Prostate gland (tissue), 2 donors: Measurements from ENCODE around the gene NEURL1. TPM values are rescaled to one million over a fixed set of nuclear protein-coding genes. Genes with fewer than 3 reads are reported as not detected.
"Not testable (repeated sequence)": the region's sequence is repeated elsewhere in the genome, so short reads cannot be mapped to it uniquely, and the experiment has no call there.

ENCODE experiments used
- DNase-seq: peaks from one replicate; pipeline ENCODE4 v3.0.0-alpha.2; 2019; ENCODE audit warnings: low spot score
- H3K27ac ChIP-seq, 2 donors: fragments of 200-600 bp; sonication (generic); 2 replicates each; pipeline ENCODE4 v1.5.1; 2017 to 2019
- H3K27me3 ChIP-seq: fragments of 200-600 bp; sonication (generic); replicated peaks from 2 replicates; pipeline ENCODE4 v1.5.1; 2019; ENCODE audit not compliant: insufficient read depth
- H3K36me3 ChIP-seq, 2 donors: fragments of 200-600 bp; sonication (generic); 1 replicate in 1 of 2; 2 replicates in 1 of 2; pipeline versions ENCODE4 v1.5.1 to v1.8.1; 2017 to 2019
- H3K4me1 ChIP-seq: fragments of 200-600 bp; sonication (generic); replicated peaks from 2 replicates; pipeline ENCODE4 v1.5.1; 2019
- H3K4me3 ChIP-seq, 2 donors: fragments of 200-600 bp; sonication (generic); 2 replicates each; pipeline ENCODE4 v1.5.1; 2017 to 2019
- H3K9me3 ChIP-seq: fragments of 200-600 bp; sonication (generic); 2 replicates; pipeline ENCODE4 v1.5.1; 2017
- CTCF ChIP-seq, 4 experiments: fragments of 200-600 bp in 2 of 4; fragments of 450-650 bp in 2 of 4; sonication (generic) in 2 of 4; IDR thresholded peaks; 1 replicate in 3 of 4; 2 replicates in 1 of 4; pipeline ENCODE4 v1.5.1; 2016 to 2019; ENCODE audit warnings: antibody characterized with exemption in 4 of 4, mild to moderate bottlenecking in 2 of 4, moderate library complexity in 2 of 4
- POLR2A ChIP-seq: fragments of 450-650 bp; IDR thresholded peaks from one replicate; pipeline ENCODE4 v1.6.1; 2016; ENCODE audit warnings: antibody characterized with exemption, mild to moderate bottlenecking
- POLR2AphosphoS5 ChIP-seq: sonication (generic); formaldehyde crosslinking; IDR thresholded peaks from one replicate; pipeline ENCODE4 v1.6.1; 2017; ENCODE audit warnings: antibody characterized with exemption
- WGBS: methylation state at CpG from one replicate; pipeline ENCODE4 v1.1.5; 2018; 5-methylcytosine and 5-hydroxymethylcytosine counted together
- intact Hi-C: fragments of 100-400 bp; cut with DNase I; formaldehyde crosslinking; loops from one replicate; pipeline ENCODE4 v1.14.2; 2022
- total RNA-seq, 2 donors: library from RNA; depleted of rRNA; stranded (reverse); fragments of >200 nt; gene quantifications; one replicate each; pipeline ENCODE4 v1.1.0, GENCODE V29; 2016

NEURL1 gene
- total RNA-seq, 2 donors from 2014 or later: 0.96 to 10.5 TPM

- Histone ChIP-seq H3K36me3 (peaks cover 0 to 6% of the 10 kb centered on the region in 2 donors), H3K27ac (no peak overlapping the region), H3K4me1 (no peaks in the 10 kb centered on the region), H3K9me3 (no peaks in the 10 kb centered on the region), H3K27me3 (no peaks in the 10 kb centered on the region), H3K4me3 (no peak overlapping the region)
- no peak for DNase-seq
- intact Hi-C loops: no loop called here
- TF ChIP-seq CTCF (IDR thresholded peaks at IDR 0.05) (no peak), POLR2AphosphoS5 (no peak), POLR2A (no peak)
- WGBS: 92% methylated on average over 13 of the region's 13 CpGs
These were observed 134.4 kb downstream of the NEURL1 start for GRCh38 chr10:103627893-103628292.

- H3K9me3 ChIP-seq: no peaks in the 10 kb centered on the region
- no peaks in the 10 kb centered on the region for H3K4me1 ChIP-seq
- no peak for DNase-seq
- H3K27me3 ChIP-seq: no peaks in the 10 kb centered on the region
- H3K4me3 ChIP-seq: no peak overlapping the region
- no peak overlapping the region for H3K27ac ChIP-seq
- 71% methylated on average over 3 of the region's 3 CpGs for WGBS
- TF ChIP-seq POLR2A (no peak), POLR2AphosphoS5 (no peak), CTCF (IDR thresholded peaks at IDR 0.05) (no peak)
- H3K36me3 ChIP-seq: peaks cover 0 to 6% of the 10 kb centered on the region in 2 donors
- intact Hi-C loops: no loop called here
These were observed 136.1 kb downstream of the NEURL1 start for GRCh38 chr10:103629581-103629980.

- Histone ChIP-seq H3K4me3 (no peak overlapping the region), H3K4me1 (no peaks in the 10 kb centered on the region), H3K36me3 (peaks cover 0 to 6% of the 10 kb centered on the region in 2 donors), H3K27ac (no peak overlapping the region), H3K9me3 (no peaks in the 10 kb centered on the region), H3K27me3 (no peaks in the 10 kb centered on the region)
- DNase-seq: no peak
- intact Hi-C loops: no loop called here
- TF ChIP-seq POLR2A: no peak
- no peak for TF ChIP-seq CTCF (IDR thresholded peaks at IDR 0.05)
- no peak for TF ChIP-seq POLR2AphosphoS5
- WGBS: 58% methylated on average over 1 of the region's 1 CpG
These were observed 136.7 kb downstream of the NEURL1 start for GRCh38 chr10:103630156-103630555.

- WGBS: 70% methylated on average over 7 of the region's 7 CpGs
- Histone ChIP-seq H3K4me3 (no peak overlapping the region), H3K27me3 (no peaks in the 10 kb centered on the region), H3K27ac (no peak overlapping the region), H3K36me3 (peaks cover 0 to 1% of the 10 kb centered on the region in 2 donors), H3K9me3 (no peaks in the 10 kb centered on the region), H3K4me1 (no peaks in the 10 kb centered on the region)
- no peak for DNase-seq
- intact Hi-C loops: no loop called here
- TF ChIP-seq CTCF (IDR thresholded peaks at IDR 0.05) (no peak), POLR2A (no peak), POLR2AphosphoS5 (no peak)
These were observed 138.7 kb downstream of the NEURL1 start for GRCh38 chr10:103632247-103632642.

- DNase-seq, H3K27ac ChIP-seq, H3K27me3 ChIP-seq, H3K9me3 ChIP-seq, H3K36me3 ChIP-seq, H3K4me1 ChIP-seq, intact Hi-C loops, H3K4me3 ChIP-seq: not testable (repeated sequence)
- 83% methylated on average over 6 of the region's 6 CpGs for WGBS
These were observed 139.4 kb downstream of the NEURL1 start for GRCh38 chr10:103632871-103633270.
